ENCODE results near the gene PDLIM5. TPM values are rescaled to one million over a fixed set of nuclear protein-coding genes. Genes with fewer than 3 reads are reported as not detected.
A peak's percentile ranks its signal among the peaks of the same experiment; 100 is the strongest.
"Not testable (repeated sequence)": the region's sequence is repeated elsewhere in the genome, so short reads cannot be mapped to it uniquely, and the experiment has no call there.

The PDLIM5 gene
- total and polyA plus RNA-seq, 11 donors, result 262 to 1,378 (median 1,035) TPM

DNA sequence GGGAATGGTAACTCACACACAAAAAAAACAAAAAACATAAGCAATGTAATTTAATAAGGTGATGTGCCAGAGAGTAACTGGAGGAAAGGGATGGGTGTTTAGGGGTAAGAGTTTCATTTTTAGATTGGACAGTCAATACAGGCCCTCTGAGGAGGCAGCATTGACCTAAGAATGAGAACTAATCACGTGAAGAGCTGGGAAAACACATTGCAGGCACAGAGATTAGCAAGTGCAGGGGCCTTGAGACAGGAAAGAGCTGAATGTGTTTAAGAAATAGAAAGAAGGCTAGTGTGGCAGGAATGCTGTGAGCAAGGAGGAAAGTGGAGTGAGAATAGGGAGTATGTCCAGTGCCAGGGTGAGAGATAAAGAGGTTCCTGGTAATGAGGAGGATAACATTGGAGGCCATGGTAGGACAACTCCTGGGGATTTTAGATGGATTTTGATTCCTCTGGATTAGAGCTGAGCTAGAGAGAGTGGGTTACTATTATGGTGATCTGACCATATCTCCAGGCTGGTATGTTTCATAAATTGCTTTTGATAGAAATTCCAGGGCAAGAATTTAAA, 17.6 kb downstream of the PDLIM5 start:
- DNase-seq (no peak), ATAC-seq (peak in 3 of 4 donors; percentile 7 to 30 (median 27))
- 18 to 39% (median 30%) methylated on average over 1 of the region's 1 CpG for WGBS, 4 donors
- H3K4me3 ChIP-seq, result no peak overlapping the region
- intact Hi-C loops (cut with DNase I), result loop anchor here in 1 of 10 donors (10.0 kb wide), 1 partner anchor 115 kb away; no protein-coding TSS in a partner anchor
- peaks cover 3 to 84% (median 47%) of the 10 kb centered on the region in 12 donors for H3K4me1 ChIP-seq
- H3K27me3 ChIP-seq, result no peaks in the 10 kb centered on the region
- H3K36me3 ChIP-seq, result no peaks in the 10 kb centered on the region
- peak overlapping the region in 9 of 12 donors; percentile 9 to 99 (median 41) for H3K27ac ChIP-seq
- H3K9me3 ChIP-seq, result no peaks in the 10 kb centered on the region
- TF ChIP-seq POLR2A (IDR thresholded peaks at IDR 0.05), result no peak
- TF ChIP-seq, protein P1, sequence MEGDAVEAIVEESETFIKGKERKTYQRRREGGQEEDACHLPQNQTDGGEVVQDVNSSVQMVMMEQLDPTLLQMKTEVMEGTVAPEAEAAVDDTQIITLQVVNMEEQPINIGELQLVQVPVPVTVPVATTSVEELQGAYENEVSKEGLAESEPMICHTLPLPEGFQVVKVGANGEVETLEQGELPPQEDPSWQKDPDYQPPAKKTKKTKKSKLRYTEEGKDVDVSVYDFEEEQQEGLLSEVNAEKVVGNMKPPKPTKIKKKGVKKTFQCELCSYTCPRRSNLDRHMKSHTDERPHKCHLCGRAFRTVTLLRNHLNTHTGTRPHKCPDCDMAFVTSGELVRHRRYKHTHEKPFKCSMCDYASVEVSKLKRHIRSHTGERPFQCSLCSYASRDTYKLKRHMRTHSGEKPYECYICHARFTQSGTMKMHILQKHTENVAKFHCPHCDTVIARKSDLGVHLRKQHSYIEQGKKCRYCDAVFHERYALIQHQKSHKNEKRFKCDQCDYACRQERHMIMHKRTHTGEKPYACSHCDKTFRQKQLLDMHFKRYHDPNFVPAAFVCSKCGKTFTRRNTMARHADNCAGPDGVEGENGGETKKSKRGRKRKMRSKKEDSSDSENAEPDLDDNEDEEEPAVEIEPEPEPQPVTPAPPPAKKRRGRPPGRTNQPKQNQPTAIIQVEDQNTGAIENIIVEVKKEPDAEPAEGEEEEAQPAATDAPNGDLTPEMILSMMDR (IDR thresholded peaks at IDR 0.05), result no peak

DNA sequence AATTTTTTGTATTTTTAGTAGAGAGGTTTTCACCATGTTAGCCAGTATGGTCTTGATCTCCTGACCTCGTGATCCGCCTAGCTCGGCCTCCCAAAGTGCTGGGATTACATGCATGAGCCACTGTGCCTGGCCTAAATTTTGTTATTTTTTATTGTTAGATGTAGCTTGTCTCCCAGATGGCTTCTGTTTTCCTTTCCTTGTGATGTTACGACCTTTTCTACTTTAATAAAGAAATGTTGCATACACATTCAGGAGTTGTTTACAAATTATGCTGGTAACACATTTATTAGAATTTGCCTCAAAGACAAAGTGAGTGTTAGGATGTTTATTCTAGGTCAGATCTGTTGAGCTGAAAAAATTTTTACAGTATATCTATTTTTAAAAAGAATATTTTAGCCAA, 18.4 kb downstream of the PDLIM5 start:
- Histone ChIP-seq H3K36me3 (no peaks in the 10 kb centered on the region), H3K4me3 (no peak overlapping the region), H3K27me3 (no peaks in the 10 kb centered on the region), H3K4me1 (peaks cover 3 to 83% (median 48%) of the 10 kb centered on the region in 12 donors), H3K9me3 (no peaks in the 10 kb centered on the region), H3K27ac (peak overlapping the region in 7 of 12 donors; percentile 2 to 55 (median 31))
- no peak for TF ChIP-seq POLR2A (IDR thresholded peaks at IDR 0.05)
- TF ChIP-seq, protein P1 (IDR thresholded peaks at IDR 0.05), result no peak
- ATAC-seq (no peak), DNase-seq (no peak)
- intact Hi-C loops (cut with DNase I), result no loop called here
- WGBS, 4 donors, result 65 to 78% (median 67%) methylated on average over 4 of the region's 4 CpGs

- DNase-seq; H3K36me3 ChIP-seq; intact Hi-C loops (cut with DNase I); H3K9me3 ChIP-seq; H3K27me3 ChIP-seq; H3K4me3 ChIP-seq; ATAC-seq: not testable (repeated sequence)
- peak overlapping the region in 3 of 12 donors; percentile 3 to 14 (median 3) for H3K27ac ChIP-seq
- H3K4me1 ChIP-seq, result peaks cover 3 to 82% (median 49%) of the 10 kb centered on the region in 12 donors
- 75 to 91% (median 83%) methylated on average over 4 of the region's 4 CpGs for WGBS, 4 donors
Observed at GRCh38 chr4:94470782-94471181, 19.0 kb downstream of the PDLIM5 start.

DNA sequence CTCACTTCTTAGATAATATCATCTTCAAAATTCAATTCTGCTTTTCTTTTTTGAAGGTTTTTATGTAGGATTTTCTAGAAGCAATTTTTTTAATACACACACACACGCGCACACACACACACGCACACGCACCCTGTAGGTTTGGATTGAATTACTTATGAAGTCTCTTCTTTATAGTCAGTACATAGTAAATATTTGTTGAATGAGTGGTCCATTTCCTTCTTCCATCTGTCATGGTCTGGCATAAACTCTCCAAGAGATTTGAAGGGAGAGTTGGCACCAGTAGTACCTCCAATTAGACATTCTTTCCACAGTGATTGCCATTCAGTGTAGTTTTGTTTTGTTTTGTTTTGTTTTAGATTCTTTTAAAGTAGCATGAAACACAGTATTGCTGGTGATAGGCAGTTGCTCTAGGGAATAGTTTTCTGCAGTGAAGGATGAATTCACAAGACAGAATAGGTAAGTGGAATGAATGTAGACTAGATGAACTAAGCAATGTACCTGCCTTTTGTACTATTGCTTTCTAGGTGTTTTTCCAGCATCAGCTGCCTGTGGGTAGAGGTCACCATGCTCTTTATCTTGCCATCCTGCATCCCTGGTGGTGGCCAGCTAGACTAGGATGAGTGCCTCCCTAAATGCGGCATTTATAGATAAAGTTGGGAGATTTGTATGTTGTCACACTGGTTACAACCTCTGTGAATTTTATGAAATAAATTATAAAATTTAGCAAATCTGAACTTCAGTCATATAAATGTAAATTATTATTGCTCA, 20.5 kb downstream of the PDLIM5 start:
- peaks cover 0 to 86% (median 50%) of the 10 kb centered on the region in 12 donors for H3K4me1 ChIP-seq
- no peaks in the 10 kb centered on the region for H3K27me3 ChIP-seq
- ATAC-seq (peak in 3 of 4 donors; percentile 4 to 30 (median 16)), DNase-seq (no peak)
- WGBS, 4 donors, result 67 to 81% (median 70%) methylated on average over 5 of the region's 5 CpGs
- intact Hi-C loops (cut with DNase I), result no loop called here
- H3K4me3 ChIP-seq, result no peak overlapping the region
- H3K9me3 ChIP-seq, result no peaks in the 10 kb centered on the region
- no peaks in the 10 kb centered on the region for H3K36me3 ChIP-seq
- peak overlapping the region in 10 of 12 donors; percentile 27 to 70 (median 53) for H3K27ac ChIP-seq
- TF ChIP-seq, protein P1 (IDR thresholded peaks at IDR 0.05), result no peak
- no peak for TF ChIP-seq POLR2A (IDR thresholded peaks at IDR 0.05)
